Measurements from ENCODE around the gene FAM241A. TPM values are rescaled to one million over a fixed set of nuclear protein-coding genes. Genes with fewer than 3 reads are reported as not detected.
"Not testable (repeated sequence)": the region's sequence is repeated elsewhere in the genome, so short reads cannot be mapped to it uniquely, and the experiment has no call there.

Gene FAM241A
- total RNA-seq, 2 donors from 2014 or later: 3.2 to 7.5 TPM

GRCh38 chr4:112109360-112110058, 35.7 kb upstream of the FAM241A start:
- ATAC-seq (ENCODE audit: insufficient number of reproducible peaks, low FRiP score, low read depth) (no peak), DNase-seq (ENCODE audit: low spot score) (no peak)
- Histone ChIP-seq H3K27me3 (replicated peaks; ENCODE audit: insufficient read depth) (no peaks in the 10 kb centered on the region), H3K9me3 (no peaks in the 10 kb centered on the region), H3K36me3 (no peaks in the 10 kb centered on the region), H3K4me1 (ENCODE audit: control insufficient read depth in 1 of 2, low read depth in 2 of 2) (no peaks in the 10 kb centered on the region), H3K4me3 (no peak overlapping the region), H3K27ac (no peak overlapping the region)
- no peak for TF ChIP-seq CTCF (IDR thresholded peaks at IDR 0.05)

DNA sequence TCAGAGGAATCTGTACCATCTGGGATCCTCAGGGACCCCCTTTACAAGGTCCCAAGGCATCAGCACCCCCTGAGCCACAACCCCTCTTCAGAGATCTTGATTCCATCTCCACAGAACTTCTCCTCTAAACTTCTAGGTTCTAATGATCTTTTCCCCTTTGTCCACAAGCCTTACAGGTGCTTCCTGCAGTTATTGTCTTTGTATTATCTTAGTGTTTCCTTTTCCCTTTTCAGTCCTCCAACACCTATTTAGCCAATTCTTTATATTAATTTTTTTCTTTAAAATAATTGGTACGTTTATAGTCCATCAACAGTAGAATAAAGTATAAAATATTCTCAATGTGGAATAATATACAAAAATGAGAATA, 35.2 kb upstream of the FAM241A start:
- no peak for DNase-seq (ENCODE audit: low spot score)
- no peaks in the 10 kb centered on the region for H3K36me3 ChIP-seq
- no peak for ATAC-seq (ENCODE audit: insufficient number of reproducible peaks, low FRiP score, low read depth)
- no peaks in the 10 kb centered on the region for H3K27me3 ChIP-seq (replicated peaks; ENCODE audit: insufficient read depth)
- TF ChIP-seq CTCF (IDR thresholded peaks at IDR 0.05): no peak
- no peak overlapping the region for H3K27ac ChIP-seq
- H3K4me1 ChIP-seq (ENCODE audit: control insufficient read depth in 1 of 2, low read depth in 2 of 2): no peaks in the 10 kb centered on the region
- no peaks in the 10 kb centered on the region for H3K9me3 ChIP-seq
- no peak overlapping the region for H3K4me3 ChIP-seq

DNA sequence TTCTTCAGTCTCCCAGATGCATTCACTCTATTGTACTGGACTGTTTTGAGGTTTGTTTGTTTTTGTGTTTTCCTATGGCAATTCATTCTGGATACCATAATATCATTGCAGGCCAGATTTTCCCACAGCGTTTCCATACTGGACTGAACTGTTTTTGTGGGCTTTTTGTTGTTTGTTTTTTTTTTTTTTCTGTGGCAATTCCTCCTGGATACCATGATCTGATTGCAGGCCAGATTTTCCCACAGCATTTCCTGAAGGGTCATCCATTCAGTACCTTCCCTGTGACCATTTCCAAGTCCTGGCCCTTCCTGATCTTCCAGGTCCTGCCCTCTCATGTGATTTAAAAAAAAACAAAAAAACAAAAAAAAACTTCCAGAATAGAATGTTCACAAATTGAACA, 33.9 kb upstream of the FAM241A start:
- ATAC-seq (ENCODE audit: insufficient number of reproducible peaks, low FRiP score, low read depth): no peak
- no peak for TF ChIP-seq CTCF (IDR thresholded peaks at IDR 0.05)
- H3K4me1 ChIP-seq (ENCODE audit: control insufficient read depth in 1 of 2, low read depth in 2 of 2): no peaks in the 10 kb centered on the region
- H3K9me3 ChIP-seq: no peaks in the 10 kb centered on the region
- H3K36me3 ChIP-seq: no peaks in the 10 kb centered on the region
- H3K27ac ChIP-seq: no peak overlapping the region
- H3K4me3 ChIP-seq: no peak overlapping the region
- no peak for DNase-seq (ENCODE audit: low spot score)
- H3K27me3 ChIP-seq (replicated peaks; ENCODE audit: insufficient read depth): no peaks in the 10 kb centered on the region

- ATAC-seq (ENCODE audit: insufficient number of reproducible peaks, low FRiP score, low read depth): not testable (repeated sequence)
These were observed 33.2 kb upstream of the FAM241A start for GRCh38 chr4:112112095-112112494.

GRCh38 chr4:112112590-112113170, 32.6 kb upstream of the FAM241A start:
- DNase-seq (ENCODE audit: low spot score): no peak

More at GRCh38 chr4:112112095-112112494, 33.2 kb upstream of the FAM241A start:
- not testable (repeated sequence) for DNase-seq (ENCODE audit: low spot score); H3K27ac ChIP-seq; H3K36me3 ChIP-seq; H3K4me1 ChIP-seq (ENCODE audit: control insufficient read depth in 1 of 2, low read depth in 2 of 2); H3K4me3 ChIP-seq; H3K27me3 ChIP-seq (replicated peaks; ENCODE audit: insufficient read depth); H3K9me3 ChIP-seq

More at GRCh38 chr4:112112590-112113170, 32.6 kb upstream of the FAM241A start:
- ATAC-seq (ENCODE audit: insufficient number of reproducible peaks, low FRiP score, low read depth): no peak
- no peaks in the 10 kb centered on the region for H3K36me3 ChIP-seq
- no peaks in the 10 kb centered on the region for H3K4me1 ChIP-seq (ENCODE audit: control insufficient read depth in 1 of 2, low read depth in 2 of 2)
- no peak overlapping the region for H3K4me3 ChIP-seq
- no peak overlapping the region for H3K27ac ChIP-seq
- no peaks in the 10 kb centered on the region for H3K9me3 ChIP-seq
- no peaks in the 10 kb centered on the region for H3K27me3 ChIP-seq (replicated peaks; ENCODE audit: insufficient read depth)
- no peak for TF ChIP-seq CTCF (IDR thresholded peaks at IDR 0.05)

Measured in thoracic aorta (tissue), 2 donors.